Stomach smooth muscle (tissue), 2 donors: ENCODE measurements around the gene AGMAT.

Experiments
- H3K27ac ChIP-seq: one replicate; pipeline ENCODE4 v1.7.0; 2013; ENCODE audit warnings: mild to moderate bottlenecking, low read length, inconsistent platforms
- H3K27me3 ChIP-seq, 2 donors: one replicate each; pipeline ENCODE4 v1.7.0; 2013; ENCODE audit warnings: low read length in 2 of 2; ENCODE audit not compliant: insufficient read depth in 2 of 2, control insufficient read depth in 1 of 2
- H3K36me3 ChIP-seq, 2 donors: one replicate each; pipeline ENCODE4 v1.7.0; 2013; ENCODE audit warnings: low read length in 2 of 2; ENCODE audit not compliant: control insufficient read depth in 2 of 2, insufficient read depth in 2 of 2
- H3K4me1 ChIP-seq: one replicate; pipeline ENCODE4 v1.7.0; 2013; ENCODE audit warnings: low read length; ENCODE audit not compliant: control insufficient read depth, insufficient read depth
- H3K4me3 ChIP-seq, 2 donors: one replicate each; pipeline ENCODE4 v1.7.0; 2013; ENCODE audit warnings: low read length in 2 of 2
- H3K9ac ChIP-seq, 2 donors: one replicate each; pipeline ENCODE4 v1.7.0; 2013; ENCODE audit warnings: low read length in 2 of 2, mild to moderate bottlenecking in 1 of 2
- H3K9me3 ChIP-seq, 2 donors: one replicate each; pipeline ENCODE4 v1.7.0; 2013; ENCODE audit warnings: low read length in 2 of 2; ENCODE audit not compliant: control insufficient read depth in 2 of 2
- donor health status: healthy.
- donor health status: Pancreatic carcinoma.

The AGMAT gene

GRCh38 chr1:15557594-15557993 lies 27.3 kb downstream of the AGMAT start:
- Histone ChIP-seq H3K27ac (no peak overlapping the region), H3K9ac (no peak overlapping the region), H3K27me3 (no peaks in the 10 kb centered on the region), H3K4me1 (no peaks in the 10 kb centered on the region), H3K36me3 (peaks cover 14 to 25% of the 10 kb centered on the region in 2 donors), H3K9me3 (no peaks in the 10 kb centered on the region), H3K4me3 (no peak overlapping the region)

GRCh38 chr1:15557008-15557407 lies 27.8 kb downstream of the AGMAT start:
- no peak overlapping the region for H3K9ac ChIP-seq
- H3K4me3 ChIP-seq, result no peak overlapping the region
- no peaks in the 10 kb centered on the region for H3K27me3 ChIP-seq
- H3K36me3 ChIP-seq, result peaks cover 10 to 19% of the 10 kb centered on the region in 2 donors
- H3K4me1 ChIP-seq, result no peaks in the 10 kb centered on the region
- no peak overlapping the region for H3K27ac ChIP-seq
- H3K9me3 ChIP-seq, result no peaks in the 10 kb centered on the region

GRCh38 chr1:15550573-15550972 lies 34.3 kb downstream of the AGMAT start:
- Histone ChIP-seq H3K9ac (no peak overlapping the region), H3K4me1 (no peaks in the 10 kb centered on the region), H3K4me3 (no peak overlapping the region), H3K36me3 (peaks cover 12 to 24% of the 10 kb centered on the region in 2 donors), H3K27me3 (no peaks in the 10 kb centered on the region), H3K9me3 (no peaks in the 10 kb centered on the region), H3K27ac (no peak overlapping the region)

- no peaks in the 10 kb centered on the region for H3K9me3 ChIP-seq
These were observed 38.2 kb downstream of the AGMAT start for GRCh38 chr1:15546641-15547040.

GRCh38 chr1:15543589-15544568 lies 41.0 kb downstream of the AGMAT start:
- no peak overlapping the region for H3K9ac ChIP-seq
- H3K27me3 ChIP-seq, result no peaks in the 10 kb centered on the region
- peaks cover 28 to 54% of the 10 kb centered on the region in 2 donors for H3K36me3 ChIP-seq
- no peaks in the 10 kb centered on the region for H3K4me1 ChIP-seq
- H3K4me3 ChIP-seq, result no peak overlapping the region
- H3K27ac ChIP-seq, result no peak overlapping the region
- no peaks in the 10 kb centered on the region for H3K9me3 ChIP-seq

More at GRCh38 chr1:15546641-15547040, 38.2 kb downstream of the AGMAT start:
- Histone ChIP-seq H3K4me3 (no peak overlapping the region), H3K9ac (no peak overlapping the region), H3K36me3 (peaks cover 18 to 48% of the 10 kb centered on the region in 2 donors), H3K4me1 (no peaks in the 10 kb centered on the region), H3K27ac (no peak overlapping the region), H3K27me3 (no peaks in the 10 kb centered on the region)

GRCh38 chr1:15543251-15543588 lies 41.6 kb downstream of the AGMAT start:
- H3K36me3 ChIP-seq, result peaks cover 27 to 56% of the 10 kb centered on the region in 2 donors
- H3K9ac ChIP-seq, result no peak overlapping the region
- H3K27ac ChIP-seq, result no peak overlapping the region
- H3K4me3 ChIP-seq, result no peak overlapping the region
- no peaks in the 10 kb centered on the region for H3K4me1 ChIP-seq
- no peaks in the 10 kb centered on the region for H3K9me3 ChIP-seq
- H3K27me3 ChIP-seq, result no peaks in the 10 kb centered on the region

- Histone ChIP-seq H3K4me1 (no peaks in the 10 kb centered on the region), H3K36me3 (peaks cover 25 to 53% of the 10 kb centered on the region in 2 donors), H3K27ac (no peak overlapping the region), H3K4me3 (no peak overlapping the region), H3K27me3 (no peaks in the 10 kb centered on the region), H3K9me3 (no peaks in the 10 kb centered on the region), H3K9ac (no peak overlapping the region)
These were observed 42.2 kb downstream of the AGMAT start for GRCh38 chr1:15542388-15543250.

GRCh38 chr1:15541231-15541792 lies 43.5 kb downstream of the AGMAT start:
- no peak overlapping the region for H3K4me3 ChIP-seq
- peaks cover 26 to 56% of the 10 kb centered on the region in 2 donors for H3K36me3 ChIP-seq
- H3K27ac ChIP-seq, result no peak overlapping the region
- H3K9me3 ChIP-seq, result no peaks in the 10 kb centered on the region
- no peaks in the 10 kb centered on the region for H3K4me1 ChIP-seq
- no peaks in the 10 kb centered on the region for H3K27me3 ChIP-seq
- no peak overlapping the region for H3K9ac ChIP-seq

- Histone ChIP-seq H3K36me3 (peaks cover 28 to 54% of the 10 kb centered on the region in 2 donors), H3K9me3 (no peaks in the 10 kb centered on the region), H3K4me1 (no peaks in the 10 kb centered on the region), H3K9ac (no peak overlapping the region), H3K27ac (no peak overlapping the region), H3K27me3 (no peaks in the 10 kb centered on the region), H3K4me3 (no peak overlapping the region)
These were observed 44.7 kb downstream of the AGMAT start for GRCh38 chr1:15540186-15540585.

- no peak overlapping the region for H3K4me3 ChIP-seq
- H3K27me3 ChIP-seq, result no peaks in the 10 kb centered on the region
- no peak overlapping the region for H3K27ac ChIP-seq
- no peaks in the 10 kb centered on the region for H3K9me3 ChIP-seq
- H3K9ac ChIP-seq, result no peak overlapping the region
- peaks cover 32 to 54% of the 10 kb centered on the region in 2 donors for H3K36me3 ChIP-seq
- no peaks in the 10 kb centered on the region for H3K4me1 ChIP-seq
These were observed 46.1 kb downstream of the AGMAT start for GRCh38 chr1:15538771-15539170.
